ENCODE results near the gene TRPC6. TPM values are rescaled to one million over a fixed set of nuclear protein-coding genes. Genes with fewer than 3 reads are reported as not detected.

Gene TRPC6
- total and polyA plus RNA-seq, 2 of the 8 experiments (the other 6 are each of a cell fraction or from before 2014, with no cell fraction given): 0.26 to 0.39 TPM

GRCh38 chr11:101433151-101433550 is 150.7 kb downstream of the TRPC6 start (continued):
- TF ChIP-seq CTBP2 (IDR thresholded peaks at IDR 0.05; ENCODE audit: borderline replicate concordance, insufficient read depth, insufficient read length, low read length) (no peak), HDAC2 (IDR thresholded peaks at IDR 0.05; ENCODE audit: borderline replicate concordance in 1 of 2, low read depth in 2 of 2, low read length in 2 of 2) (no peak)
